GM19468 (cell line): ENCODE measurements around the gene TMEM92.
"Not testable (repeated sequence)": the region's sequence is repeated elsewhere in the genome, so short reads cannot be mapped to it uniquely, and the experiment has no call there.

ENCODE experiments used
- ATAC-seq: cut with Tn5 transposase; IDR thresholded peaks from one replicate; pipeline ENCODE4 v1.9.1; 2021; ENCODE audit warnings: mild to moderate bottlenecking, moderate library complexity, moderate number of reproducible peaks; ENCODE audit not compliant: unreplicated experiment; ENCODE audit errors: extremely low read depth

Gene TMEM92

GRCh38 chr17:50272711-50273653, 1.3 kb upstream of the TMEM92 start:
- ATAC-seq: no peak

- ATAC-seq: no peak
Measured at GRCh38 chr17:50273654-50274040, 619 bp upstream of the TMEM92 start.

GRCh38 chr17:50274897-50275221, 593 bp downstream of the TMEM92 start:
- no peak for ATAC-seq

GRCh38 chr17:50275279-50275678, 1.0 kb downstream of the TMEM92 start:
- no peak for ATAC-seq

GRCh38 chr17:50276588-50277356, 2.5 kb downstream of the TMEM92 start:
- no peak for ATAC-seq

GRCh38 chr17:50277357-50277754, 3.1 kb downstream of the TMEM92 start:
- no peak for ATAC-seq

- ATAC-seq: no peak
Measured at GRCh38 chr17:50278526-50279180, 4.4 kb downstream of the TMEM92 start.

GRCh38 chr17:50279181-50279526, 4.9 kb downstream of the TMEM92 start:
- ATAC-seq: no peak

- ATAC-seq: no peak
Measured at GRCh38 chr17:50279639-50280038, 5.4 kb downstream of the TMEM92 start.

- ATAC-seq: no peak
Measured at GRCh38 chr17:50280068-50280467, 5.8 kb downstream of the TMEM92 start.

- ATAC-seq: no peak
Measured at GRCh38 chr17:50280801-50281441, 6.7 kb downstream of the TMEM92 start.

- ATAC-seq: no peak
Measured at GRCh38 chr17:50281739-50282401, 7.6 kb downstream of the TMEM92 start.

GRCh38 chr17:50283246-50283645, 9.0 kb downstream of the TMEM92 start:
- ATAC-seq: no peak

- no peak for ATAC-seq
Measured at GRCh38 chr17:50283714-50284113, 9.4 kb downstream of the TMEM92 start.

GRCh38 chr17:50285941-50286340, 11.7 kb downstream of the TMEM92 start:
- no peak for ATAC-seq

- not testable (repeated sequence) for ATAC-seq
Measured at GRCh38 chr17:50287302-50287701, 13.0 kb downstream of the TMEM92 start.

- no peak for ATAC-seq
Measured at GRCh38 chr17:50288306-50288705, 14.0 kb downstream of the TMEM92 start.

GRCh38 chr17:50289278-50289677, 15.0 kb downstream of the TMEM92 start:
- no peak for ATAC-seq

- ATAC-seq: no peak
Measured at GRCh38 chr17:50289991-50290702, 15.9 kb downstream of the TMEM92 start.
